Upper lobe of left lung (tissue), 6 donors: Measurements from ENCODE around the gene ZNF397. TPM values are rescaled to one million over a fixed set of nuclear protein-coding genes. Genes with fewer than 3 reads are reported as not detected.
A peak's percentile ranks its signal among the peaks of the same experiment; 100 is the strongest.

Experiments used
- ATAC-seq, 2 donors: fragments of 200-7000 bp; cut with Tn5 transposase; one replicate each; pipeline ENCODE4 v1.9.1; 2022; ENCODE audit warnings: mild to moderate bottlenecking in 2 of 2, moderate library complexity in 2 of 2; ENCODE audit not compliant: low FRiP score in 2 of 2
- DNase-seq, 2 donors: peaks; one replicate each; pipeline ENCODE4 v3.0.0-alpha.2; 2019 to 2020
- H3K27ac ChIP-seq, 4 donors: fragments of 200-600 bp; sonication (generic); one replicate each; pipeline ENCODE4 v1.5.1; 2016 to 2019
- H3K27me3 ChIP-seq, 4 donors: fragments of 200-600 bp; sonication (generic); one replicate each; pipeline ENCODE4 v1.5.1; 2017 to 2019
- H3K36me3 ChIP-seq, 4 donors: fragments of 200-600 bp; sonication (generic); one replicate each; pipeline ENCODE4 v1.5.1; 2016 to 2019
- H3K4me1 ChIP-seq, 4 donors: fragments of 200-600 bp; sonication (generic); one replicate each; pipeline ENCODE4 v1.5.1; 2018 to 2019
- H3K4me3 ChIP-seq, 4 donors: fragments of 200-600 bp; sonication (generic); one replicate each; pipeline ENCODE4 v1.5.1; 2017 to 2019; ENCODE audit warnings: mild to moderate bottlenecking in 2 of 4, moderate library complexity in 1 of 4
- H3K9me3 ChIP-seq, 4 donors: fragments of 200-600 bp; sonication (generic); one replicate each; pipeline ENCODE4 v1.5.1; 2018 to 2019
- CTCF ChIP-seq, 6 experiments: fragments of 450-650 bp in 4 of 6; fragments of 200-600 bp in 2 of 6; sonication (generic) in 2 of 6; IDR thresholded peaks; one replicate each; pipeline ENCODE4 v1.5.1; 2016 to 2019; ENCODE audit warnings: antibody characterized with exemption in 6 of 6
- EP300 ChIP-seq, 4 donors: sonication (generic); formaldehyde crosslinking; IDR thresholded peaks; one replicate each; pipeline ENCODE4 v1.5.1; 2017; ENCODE audit warnings: antibody characterized with exemption in 4 of 4, control low read depth in 2 of 4
- POLR2A ChIP-seq, 4 donors: fragments of 450-650 bp; IDR thresholded peaks; one replicate each; pipeline ENCODE4 v1.5.1; 2016 to 2017; ENCODE audit warnings: antibody characterized with exemption in 4 of 4, mild to moderate bottlenecking in 2 of 4
- POLR2AphosphoS5 ChIP-seq, 2 donors: sonication (generic); formaldehyde crosslinking; IDR thresholded peaks; one replicate each; pipeline ENCODE4 v1.5.1; 2017; ENCODE audit warnings: antibody characterized with exemption in 2 of 2
- WGBS, 2 donors: methylation state at CpG; one replicate each; pipeline ENCODE4 v1.1.5; 2017 to 2018; 5-methylcytosine and 5-hydroxymethylcytosine counted together
- total RNA-seq, 6 donors: library from RNA; depleted of rRNA in 4 of 6; stranded (reverse); fragments of >200 nt in 4 of 6; gene quantifications; one replicate each; pipeline versions ENCODE4 v1.1.0 to v1.2.1, GENCODE V29; 2016 to 2021
- donor health status: DM: no; HTN: no; CAD: no; lungs with moderate emphysema.
- donor health status: DM: no; HTN: yes; CAD: no; lungs with severe emphysema.

ZNF397 gene
- total RNA-seq, 6 donors from 2014 or later: 18.2 to 62.9 (median 23.2) TPM

- Histone ChIP-seq H3K27me3 (no peaks in the 10 kb centered on the region), H3K4me3 (no peak overlapping the region), H3K27ac (no peak overlapping the region), H3K36me3 (no peaks in the 10 kb centered on the region), H3K9me3 (no peaks in the 10 kb centered on the region), H3K4me1 (peaks cover 0 to 6% (median 0%) of the 10 kb centered on the region in 4 donors)
- no peak for DNase-seq
- WGBS, 2 donors: 62 to 77% methylated on average over 6 of the region's 6 CpGs
- ATAC-seq: no peak
- TF ChIP-seq POLR2AphosphoS5 (IDR thresholded peaks at IDR 0.05) (no peak), EP300 (IDR thresholded peaks at IDR 0.05) (no peak), POLR2A (IDR thresholded peaks at IDR 0.05) (no peak), CTCF (IDR thresholded peaks at IDR 0.05) (no peak)
Measured at GRCh38 chr18:35220424-35220823, 20.4 kb upstream of the ZNF397 start.

DNA sequence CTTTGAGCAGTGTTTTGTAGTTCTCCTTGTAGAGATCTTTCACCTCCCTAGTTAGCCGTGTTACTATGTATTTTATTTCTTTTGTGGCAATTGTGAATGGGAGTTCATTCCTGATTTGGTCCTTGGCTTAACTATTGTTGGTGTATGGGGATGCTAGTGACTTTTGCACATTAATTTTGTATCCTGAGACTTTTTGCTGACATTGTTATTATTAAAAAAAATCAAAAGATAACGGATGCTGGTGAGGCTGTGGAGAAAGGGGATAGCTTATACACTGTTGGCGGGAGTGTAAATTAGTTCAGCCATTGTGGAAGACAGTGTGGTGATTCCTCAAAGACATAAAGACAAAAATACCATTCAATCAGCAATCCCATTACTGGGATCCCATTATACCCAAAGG, 17.0 kb upstream of the ZNF397 start:
- DNase-seq: no peak
- no peak for TF ChIP-seq CTCF (IDR thresholded peaks at IDR 0.05)
- no peak for TF ChIP-seq POLR2AphosphoS5 (IDR thresholded peaks at IDR 0.05)
- TF ChIP-seq EP300 (IDR thresholded peaks at IDR 0.05): no peak
- TF ChIP-seq POLR2A (IDR thresholded peaks at IDR 0.05): no peak
- H3K4me3 ChIP-seq: no peak overlapping the region
- no peaks in the 10 kb centered on the region for H3K36me3 ChIP-seq
- H3K4me1 ChIP-seq: peaks cover 0 to 6% (median 0%) of the 10 kb centered on the region in 4 donors
- WGBS, 2 donors: 88 to 94% methylated on average over 3 of the region's 3 CpGs
- H3K27me3 ChIP-seq: no peaks in the 10 kb centered on the region
- ATAC-seq: no peak
- H3K9me3 ChIP-seq: no peaks in the 10 kb centered on the region
- H3K27ac ChIP-seq: no peak overlapping the region

GRCh38 chr18:35227254-35227653, 13.6 kb upstream of the ZNF397 start:
- TF ChIP-seq POLR2AphosphoS5 (IDR thresholded peaks at IDR 0.05): no peak
- no peak for TF ChIP-seq EP300 (IDR thresholded peaks at IDR 0.05)
- TF ChIP-seq POLR2A (IDR thresholded peaks at IDR 0.05): no peak
- no peak for TF ChIP-seq CTCF (IDR thresholded peaks at IDR 0.05)
- Histone ChIP-seq H3K4me1 (peaks cover 0 to 7% (median 0%) of the 10 kb centered on the region in 4 donors), H3K27me3 (no peaks in the 10 kb centered on the region), H3K27ac (no peak overlapping the region), H3K36me3 (no peaks in the 10 kb centered on the region), H3K9me3 (no peaks in the 10 kb centered on the region), H3K4me3 (no peak overlapping the region)
- ATAC-seq (no peak), DNase-seq (no peak)
- WGBS, 2 donors: 89 to 100% methylated on average over 1 of the region's 1 CpG

DNA sequence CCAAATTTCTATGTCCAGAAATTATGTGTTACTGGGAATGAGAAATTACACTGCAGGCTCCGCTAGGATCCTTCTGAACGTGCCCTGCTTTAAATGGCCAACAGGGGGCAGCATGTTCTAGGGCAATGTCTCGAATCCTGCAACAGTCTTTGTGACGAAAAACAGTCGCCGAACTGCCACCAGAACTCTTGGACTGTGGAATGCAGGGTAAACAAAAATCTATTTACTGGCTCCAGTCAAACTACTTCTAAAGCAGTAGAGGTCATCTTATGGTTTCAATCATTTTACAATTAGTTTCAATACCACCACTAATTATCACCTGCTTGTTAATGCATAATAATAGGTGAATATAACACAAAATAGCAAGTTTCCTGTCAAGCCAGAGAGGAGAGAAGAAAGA, 9.8 kb upstream of the ZNF397 start:
- ATAC-seq (peak; percentile 93 to 94), DNase-seq (peak in 1 of 2 donors; percentile 86)
- Histone ChIP-seq H3K9me3 (no peaks in the 10 kb centered on the region), H3K27me3 (no peaks in the 10 kb centered on the region), H3K4me1 (peaks cover 0 to 7% (median 0%) of the 10 kb centered on the region in 4 donors), H3K27ac (no peak overlapping the region), H3K4me3 (peak overlapping the region in 2 of 4 donors; percentile 17 to 22), H3K36me3 (no peaks in the 10 kb centered on the region)
- TF ChIP-seq CTCF (IDR thresholded peaks at IDR 0.05): peak; percentile 75 to 93 (median 84)
- no peak for TF ChIP-seq POLR2AphosphoS5 (IDR thresholded peaks at IDR 0.05)
- no peak for TF ChIP-seq POLR2A (IDR thresholded peaks at IDR 0.05)
- no peak for TF ChIP-seq EP300 (IDR thresholded peaks at IDR 0.05)
- WGBS, 2 donors: 0% methylated on average over 6 of the region's 6 CpGs
